ENCODE data around the gene EPHA8. TPM values are rescaled to one million over a fixed set of nuclear protein-coding genes. Genes with fewer than 3 reads are reported as not detected.

Gene EPHA8
- polyA plus RNA-seq, 1 of the 3 experiments (the other 2 are of a cell fraction) = 0.02 TPM

GRCh38 chr1:22544606-22545005 is 18.7 kb upstream of the EPHA8 start:
- TF ChIP-seq MXI1 (IDR thresholded peaks at IDR 0.05; ENCODE audit: low read depth, low read length) = no peak
- TF ChIP-seq FOXM1 (IDR thresholded peaks at IDR 0.05; ENCODE audit: low read depth) = no peak
- TF ChIP-seq FOSL2 (IDR thresholded peaks at IDR 0.05; ENCODE audit: borderline replicate concordance, low read depth) = no peak
- TF ChIP-seq ZBTB33 (IDR thresholded peaks at IDR 0.05; ENCODE audit: borderline replicate concordance, low read depth) = no peak
- no peak for TF ChIP-seq RXRA (IDR thresholded peaks at IDR 0.05; ENCODE audit: borderline replicate concordance, low read depth)
- TF ChIP-seq CTCF (IDR thresholded peaks at IDR 0.05) = no peak
- no peak for TF ChIP-seq ELF1 (IDR thresholded peaks at IDR 0.05)
- TF ChIP-seq POLR2AphosphoS5 (IDR thresholded peaks at IDR 0.05; ENCODE audit: low read depth, low read length) = no peak
- TF ChIP-seq EP300 (IDR thresholded peaks at IDR 0.05; ENCODE audit: borderline replicate concordance in 1 of 2, low read depth in 1 of 2, low read length in 1 of 2) = no peak
- TF ChIP-seq YY1 (IDR thresholded peaks at IDR 0.05; ENCODE audit: low read depth) = no peak
- no peak for TF ChIP-seq CHD2 (IDR thresholded peaks at IDR 0.05; ENCODE audit: low read length, partially characterized antibody)
- no peak for TF ChIP-seq NRF1 (IDR thresholded peaks at IDR 0.05; ENCODE audit: low read depth, low read length)
- TF ChIP-seq RAD21 (IDR thresholded peaks at IDR 0.05; ENCODE audit: low read length) = no peak
- no peak for TF ChIP-seq EZH2phosphoT487 (IDR thresholded peaks at IDR 0.05; ENCODE audit: borderline replicate concordance, low read depth)
- TF ChIP-seq USF1 (IDR thresholded peaks at IDR 0.05; ENCODE audit: borderline replicate concordance, low read depth) = no peak
- TF ChIP-seq MEF2A (IDR thresholded peaks at IDR 0.05; ENCODE audit: borderline replicate concordance, low read depth) = no peak
- TF ChIP-seq RCOR1 (IDR thresholded peaks at IDR 0.05; ENCODE audit: low read length) = no peak
- TF ChIP-seq IRF3 (IDR thresholded peaks at IDR 0.05; ENCODE audit: low read depth, low read length) = no peak
- TF ChIP-seq JUND (IDR thresholded peaks at IDR 0.05) = no peak
- Histone ChIP-seq H3K9me2 (no peaks in the 10 kb centered on the region), H3F3A (replicated peaks; ENCODE audit: insufficient read depth) (no peaks in the 10 kb centered on the region), H3K4me2 (no peak overlapping the region), H3K36me3 (replicated peaks in 1 of 2; ENCODE audit: control insufficient read depth in 1 of 2, insufficient read depth in 2 of 2, low read length in 1 of 2) (no peaks in the 10 kb centered on the region), H3K4me3 (ENCODE audit: low read depth in 2 of 2, low read length in 1 of 2) (no peak overlapping the region), H4K20me1 (ENCODE audit: insufficient read depth) (no peaks in the 10 kb centered on the region), H3K4me1 (ENCODE audit: control insufficient read depth in 1 of 2, insufficient read depth in 2 of 2, low read depth in 1 of 2, low read length in 1 of 2) (no peaks in the 10 kb centered on the region; a peak in 1 of 4 replicates), H3K27ac (ENCODE audit: low read depth in 2 of 2, low read length in 1 of 2) (no peak overlapping the region), H3K79me2 (ENCODE audit: insufficient read depth) (no peaks in the 10 kb centered on the region), H3K9me3 (no peaks in the 10 kb centered on the region), H3K27me3 (ENCODE audit: insufficient read depth) (peaks cover 10% of the 10 kb centered on the region; the same call in 1 of the 2 replicates), H3K9ac (no peak overlapping the region), H2AFZ (ENCODE audit: low read depth) (no peak overlapping the region)
- ChIA-PET CTCF (interaction anchor here (0.9 to 2.6 kb wide), 2 partner anchors 17 to 97 kb away, joined by 3 to 14 read pairs; no protein-coding TSS in a partner anchor), POLR2A (no interaction called here)
- 88% methylated on average over 7 of the region's 12 CpGs for WGBS (ENCODE audit: low lambda C conversion rate)
- DNase-seq = no peak

All from SK-N-SH (cell line).